Measurements from ENCODE around the gene PCNT. TPM values are rescaled to one million over a fixed set of nuclear protein-coding genes. Genes with fewer than 3 reads are reported as not detected.

The PCNT gene
- total RNA-seq, 1 experiment from 2014 or later, result 41.0 TPM

- Mint-ChIP-seq H3K4me3 (no peak overlapping the region), H3K27me3 (ENCODE audit: low read depth) (no peaks in the 10 kb centered on the region), H3K36me3 (peaks cover 41% of the 10 kb centered on the region), H3K4me1 (no peaks in the 10 kb centered on the region), H3K9me3 (no peaks in the 10 kb centered on the region), H3K27ac (no peak overlapping the region)
- ATAC-seq, result no peak
- DNase-seq (ENCODE audit: low spot score), result no peak
- ChIA-PET POLR2A (no interaction called here), CTCF (no interaction called here)
- TF ChIP-seq CDX4 (CRISPR knock-in tag; IDR thresholded peaks at IDR 0.05; ENCODE audit: borderline replicate concordance) (no peak), ZBTB43 (CRISPR knock-in tag; IDR thresholded peaks at IDR 0.05) (no peak), HMGA2 (CRISPR knock-in tag; IDR thresholded peaks at IDR 0.05) (no peak), GTF2I (CRISPR knock-in tag; conservative IDR thresholded peaks at IDR 0.05) (no peak), ELF4 (CRISPR knock-in tag; IDR thresholded peaks at IDR 0.05; ENCODE audit: low read depth) (no peak), NFATC4 (CRISPR knock-in tag; IDR thresholded peaks at IDR 0.05) (no peak), ZNF423 (CRISPR knock-in tag; IDR thresholded peaks at IDR 0.05) (no peak), ERG (CRISPR knock-in tag; IDR thresholded peaks at IDR 0.05) (no peak), NFE2L1 (CRISPR knock-in tag; IDR thresholded peaks at IDR 0.05) (no peak), ZNF512 (CRISPR knock-in tag; IDR thresholded peaks at IDR 0.05; ENCODE audit: borderline replicate concordance) (no peak), NR3C1 (CRISPR knock-in tag; conservative IDR thresholded peaks at IDR 0.05; ENCODE audit: low read depth) (no peak), ZNF317 (CRISPR knock-in tag; IDR thresholded peaks at IDR 0.05; ENCODE audit: borderline replicate concordance, low read depth) (no peak), E2F5 (CRISPR knock-in tag; IDR thresholded peaks at IDR 0.05) (no peak), IRF2 (CRISPR knock-in tag; IDR thresholded peaks at IDR 0.05; ENCODE audit: borderline replicate concordance, low read depth) (no peak), RORB (CRISPR knock-in tag; IDR thresholded peaks at IDR 0.05) (no peak), MLX (CRISPR knock-in tag; IDR thresholded peaks at IDR 0.05) (no peak), ZMAT4 (CRISPR knock-in tag; IDR thresholded peaks at IDR 0.05) (no peak), E2F4 (CRISPR knock-in tag; IDR thresholded peaks at IDR 0.05; ENCODE audit: borderline replicate concordance, low read depth) (no peak), MXD4 (CRISPR knock-in tag; IDR thresholded peaks at IDR 0.05; ENCODE audit: borderline replicate concordance) (no peak)
Measured at GRCh38 chr21:46431448-46431847, 107.5 kb downstream of the PCNT start.
